ENCODE results near the gene KCND1.
A peak's percentile ranks its signal among the peaks of the same experiment; 100 is the strongest.

KCND1 gene

GRCh38 chrX:48937054-48937907 lies 34.4 kb downstream of the KCND1 start:
- no peak for DNase-seq

GRCh38 chrX:48936429-48937053 lies 35.1 kb downstream of the KCND1 start:
- no peak for DNase-seq

GRCh38 chrX:48935301-48935670 lies 36.4 kb downstream of the KCND1 start:
- DNase-seq = no peak

GRCh38 chrX:48934581-48935300 lies 36.9 kb downstream of the KCND1 start:
- DNase-seq = no peak

GRCh38 chrX:48933757-48934156 lies 37.9 kb downstream of the KCND1 start:
- DNase-seq = no peak

- no peak for DNase-seq
These were observed 43.8 kb downstream of the KCND1 start for GRCh38 chrX:48927736-48928382.

GRCh38 chrX:48927123-48927522 lies 44.5 kb downstream of the KCND1 start:
- no peak for DNase-seq

- DNase-seq = no peak
These were observed 47.4 kb downstream of the KCND1 start for GRCh38 chrX:48924270-48924669.

- DNase-seq = no peak
These were observed 47.9 kb downstream of the KCND1 start for GRCh38 chrX:48923771-48924170.

- DNase-seq = no peak
These were observed 50.9 kb downstream of the KCND1 start for GRCh38 chrX:48920718-48921104.

GRCh38 chrX:48919947-48920717 lies 51.5 kb downstream of the KCND1 start:
- DNase-seq = no peak

- DNase-seq = no peak
These were observed 52.2 kb downstream of the KCND1 start for GRCh38 chrX:48919360-48919841.

- DNase-seq = peak; percentile 75
These were observed 52.9 kb downstream of the KCND1 start, which contains the start of gene PIM2 for GRCh38 chrX:48918643-48919340. TSS of gene PIM2 (minus strand) at chrX:48919024. CDS start at chrX:48918834, 190 bp downstream.

GRCh38 chrX:48918301-48918642 lies 53.4 kb downstream of the KCND1 start:
- DNase-seq = no peak

GRCh38 chrX:48917139-48918001 lies 54.3 kb downstream of the KCND1 start:
- DNase-seq = peak; percentile 83

GRCh38 chrX:48914593-48915493 lies 56.8 kb downstream of the KCND1 start:
- no peak for DNase-seq

- DNase-seq = no peak
These were observed 57.9 kb downstream of the KCND1 start for GRCh38 chrX:48913605-48914366.

GRCh38 chrX:48911412-48912182 lies 60.0 kb downstream of the KCND1 start, which contains the start of gene SLC35A2:
TSS of gene SLC35A2 (minus strand) at chrX:48911646. CDS start at chrX:48911636, 10 bp downstream.
- peak; percentile 78 for DNase-seq

Data from midbrain (tissue), 1 donor.